Fibroblast of skin of abdomen (primary cell): Measurements from ENCODE around the gene MRFAP1L1.
"Not testable (repeated sequence)": the region's sequence is repeated elsewhere in the genome, so short reads cannot be mapped to it uniquely, and the experiment has no call there.

Source experiments
- DNase-seq: peaks from one replicate; pipeline ENCODE4 v3.0.0-alpha.2; 2013

The MRFAP1L1 gene

GRCh38 chr4:6733358-6734164 lies 23.9 kb upstream of the MRFAP1L1 start:
- DNase-seq, result no peak

- DNase-seq, result peak; percentile 65
Observed at GRCh38 chr4:6732441-6733357, 23.0 kb upstream of the MRFAP1L1 start.

GRCh38 chr4:6731780-6732179 lies 22.1 kb upstream of the MRFAP1L1 start:
- DNase-seq, result no peak

- DNase-seq, result no peak
Observed at GRCh38 chr4:6731318-6731675, 21.6 kb upstream of the MRFAP1L1 start.

- DNase-seq, result no peak
Observed at GRCh38 chr4:6730603-6731317, 21.1 kb upstream of the MRFAP1L1 start.

- no peak for DNase-seq
Observed at GRCh38 chr4:6728320-6729029, 18.8 kb upstream of the MRFAP1L1 start.

GRCh38 chr4:6727943-6728250 lies 18.2 kb upstream of the MRFAP1L1 start:
- DNase-seq, result peak; percentile 31

GRCh38 chr4:6727081-6727942 lies 17.6 kb upstream of the MRFAP1L1 start:
- DNase-seq, result peak; percentile 27

GRCh38 chr4:6725427-6725961 lies 15.8 kb upstream of the MRFAP1L1 start:
- not testable (repeated sequence) for DNase-seq

- peak; percentile 36 for DNase-seq
Observed at GRCh38 chr4:6724421-6725111, 14.9 kb upstream of the MRFAP1L1 start.

- DNase-seq, result no peak
Observed at GRCh38 chr4:6723851-6724250, 14.2 kb upstream of the MRFAP1L1 start.

- DNase-seq, result no peak
Observed at GRCh38 chr4:6722891-6723290, 13.2 kb upstream of the MRFAP1L1 start.

- no peak for DNase-seq
Observed at GRCh38 chr4:6721121-6721520, 11.5 kb upstream of the MRFAP1L1 start.

- DNase-seq, result peak; percentile 71
Observed at GRCh38 chr4:6720202-6720699, 10.6 kb upstream of the MRFAP1L1 start.

- no peak for DNase-seq
Observed at GRCh38 chr4:6719611-6720179, 10.0 kb upstream of the MRFAP1L1 start.

- DNase-seq, result no peak
Observed at GRCh38 chr4:6718932-6719610, 9.4 kb upstream of the MRFAP1L1 start.

- no peak for DNase-seq
Observed at GRCh38 chr4:6716958-6717655, 7.4 kb upstream of the MRFAP1L1 start.

GRCh38 chr4:6716018-6716911 lies 6.6 kb upstream of the MRFAP1L1 start, which contains the start of gene BLOC1S4:
TSS of gene BLOC1S4 (plus strand) at chr4:6716174. CDS start at chr4:6716210, 36 bp downstream.
- peak; percentile 93 for DNase-seq
